Activated CD4-positive, alpha-beta T cell treated with anti-CD3 and anti-CD28 coated beads, Interleukin-2, amount 50 U/mL, for 1 hour (primary cell): ENCODE measurements around the gene PHLDB3.

Source experiments
- DNase-seq: peaks from one replicate; pipeline ENCODE4 v3.0.0-alpha.2; 2020

Gene PHLDB3

GRCh38 chr19:43495082-43495481 is 9.5 kb downstream of the PHLDB3 start:
- DNase-seq = no peak

- no peak for DNase-seq
Observed at GRCh38 chr19:43490759-43491158, 13.8 kb downstream of the PHLDB3 start.

- DNase-seq = no peak
Observed at GRCh38 chr19:43489979-43490599, 14.5 kb downstream of the PHLDB3 start.

- no peak for DNase-seq
Observed at GRCh38 chr19:43489310-43489709, 15.2 kb downstream of the PHLDB3 start.

GRCh38 chr19:43488179-43488578 is 16.4 kb downstream of the PHLDB3 start:
- no peak for DNase-seq

GRCh38 chr19:43486412-43486811 is 18.1 kb downstream of the PHLDB3 start:
- no peak for DNase-seq

- no peak for DNase-seq
Observed at GRCh38 chr19:43485951-43486350, 18.6 kb downstream of the PHLDB3 start.

GRCh38 chr19:43483281-43483680 is 21.3 kb downstream of the PHLDB3 start:
- DNase-seq = no peak

GRCh38 chr19:43482193-43482592 is 22.4 kb downstream of the PHLDB3 start:
- no peak for DNase-seq

- DNase-seq = no peak
Observed at GRCh38 chr19:43481701-43482100, 22.8 kb downstream of the PHLDB3 start.

GRCh38 chr19:43480574-43480973 is 24.0 kb downstream of the PHLDB3 start:
- no peak for DNase-seq

GRCh38 chr19:43479961-43480561 is 24.5 kb downstream of the PHLDB3 start:
- DNase-seq = no peak

- DNase-seq = no peak
Observed at GRCh38 chr19:43479226-43479625, 25.3 kb downstream of the PHLDB3 start.

GRCh38 chr19:43478323-43478722 is 26.2 kb downstream of the PHLDB3 start:
- no peak for DNase-seq

GRCh38 chr19:43476606-43477005 is 27.9 kb downstream of the PHLDB3 start:
- DNase-seq = no peak

GRCh38 chr19:43474986-43475705 is 29.4 kb downstream of the PHLDB3 start:
- DNase-seq = peak; percentile 97

GRCh38 chr19:43474487-43474886 is 30.1 kb downstream of the PHLDB3 start:
- DNase-seq = no peak

- no peak for DNase-seq
Observed at GRCh38 chr19:43471091-43471490, 33.5 kb downstream of the PHLDB3 start.

GRCh38 chr19:43470288-43470687 is 34.3 kb downstream of the PHLDB3 start:
- DNase-seq = peak; percentile 67

GRCh38 chr19:43469160-43469480 is 35.4 kb downstream of the PHLDB3 start:
- DNase-seq = peak; percentile 15

- DNase-seq = no peak
Observed at GRCh38 chr19:43468354-43469159, 36.0 kb downstream of the PHLDB3 start.

GRCh38 chr19:43467730-43468129 is 36.8 kb downstream of the PHLDB3 start:
- DNase-seq = no peak

- no peak for DNase-seq
Observed at GRCh38 chr19:43467276-43467675, 37.3 kb downstream of the PHLDB3 start.

GRCh38 chr19:43466793-43467192 is 37.8 kb downstream of the PHLDB3 start:
- DNase-seq = no peak
